HG03575 (cell line): Measurements from ENCODE around the gene ACOX3.

Experiments used
- ATAC-seq: cut with Tn5 transposase; IDR thresholded peaks from one replicate; pipeline ENCODE4 v1.9.1; 2021; ENCODE audit not compliant: unreplicated experiment, insufficient number of reproducible peaks, low FRiP score; ENCODE audit errors: extremely low read depth

Gene ACOX3

GRCh38 chr4:8469550-8469949, 29.0 kb upstream of the ACOX3 start:
- no peak for ATAC-seq

DNA sequence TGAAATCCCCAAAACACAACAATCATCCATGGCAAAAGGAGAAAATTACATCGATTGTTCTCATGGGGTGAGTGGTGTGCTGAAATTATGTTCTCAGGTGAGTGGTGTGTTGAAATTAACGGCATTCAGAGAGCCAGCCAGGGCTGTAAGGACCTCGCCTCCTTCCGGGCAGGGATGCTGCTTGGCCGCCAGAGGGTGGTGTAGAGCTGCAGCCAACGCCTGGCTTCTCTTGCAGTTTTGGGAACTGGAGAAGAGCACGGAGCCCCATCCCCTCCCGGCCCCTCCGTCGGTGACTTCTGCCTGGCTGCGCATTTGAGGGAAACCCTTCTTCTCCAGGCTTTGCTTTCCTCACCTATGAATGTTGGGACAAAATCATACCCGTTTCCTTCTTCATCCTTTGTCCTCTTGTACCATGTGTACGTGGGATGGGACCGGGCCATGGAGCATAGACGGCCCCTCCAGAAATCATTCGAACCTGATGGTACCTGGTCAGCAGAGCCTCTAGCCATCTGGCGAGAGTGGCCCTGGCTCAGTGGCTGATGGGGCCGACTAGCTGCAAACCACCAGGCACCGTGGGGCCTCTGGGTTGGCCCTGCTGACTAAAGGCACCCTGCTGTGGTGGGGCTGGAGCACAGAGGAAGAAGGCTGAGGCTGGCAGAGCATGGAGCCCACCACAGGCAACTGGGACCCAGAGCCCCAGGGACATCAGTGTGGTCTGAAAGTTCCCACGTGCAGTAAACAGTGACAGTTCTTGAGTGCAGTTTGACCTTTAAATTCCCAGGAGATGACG, 28.4 kb upstream of the ACOX3 start:
- no peak for ATAC-seq

DNA sequence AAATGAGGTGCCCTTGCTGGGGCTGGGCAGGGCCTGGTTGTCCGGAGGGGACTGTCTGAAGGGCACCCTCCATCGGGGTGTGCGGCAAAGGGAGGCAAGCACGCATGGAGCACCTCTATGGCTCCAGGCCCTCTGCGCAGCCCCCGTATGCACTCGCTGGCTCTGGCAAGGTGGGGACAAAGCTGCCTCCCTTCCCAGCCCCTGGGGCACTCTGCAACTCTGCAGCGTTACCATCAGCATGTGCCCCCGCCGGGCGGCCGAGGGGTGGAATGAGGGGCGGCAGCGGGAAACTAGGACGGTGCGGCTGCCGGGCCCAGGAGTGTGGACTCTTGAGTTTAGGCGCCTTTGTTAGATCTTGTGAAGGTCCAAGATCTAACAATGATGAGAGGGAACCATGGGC, 26.5 kb upstream of the ACOX3 start:
- ATAC-seq, result no peak

DNA sequence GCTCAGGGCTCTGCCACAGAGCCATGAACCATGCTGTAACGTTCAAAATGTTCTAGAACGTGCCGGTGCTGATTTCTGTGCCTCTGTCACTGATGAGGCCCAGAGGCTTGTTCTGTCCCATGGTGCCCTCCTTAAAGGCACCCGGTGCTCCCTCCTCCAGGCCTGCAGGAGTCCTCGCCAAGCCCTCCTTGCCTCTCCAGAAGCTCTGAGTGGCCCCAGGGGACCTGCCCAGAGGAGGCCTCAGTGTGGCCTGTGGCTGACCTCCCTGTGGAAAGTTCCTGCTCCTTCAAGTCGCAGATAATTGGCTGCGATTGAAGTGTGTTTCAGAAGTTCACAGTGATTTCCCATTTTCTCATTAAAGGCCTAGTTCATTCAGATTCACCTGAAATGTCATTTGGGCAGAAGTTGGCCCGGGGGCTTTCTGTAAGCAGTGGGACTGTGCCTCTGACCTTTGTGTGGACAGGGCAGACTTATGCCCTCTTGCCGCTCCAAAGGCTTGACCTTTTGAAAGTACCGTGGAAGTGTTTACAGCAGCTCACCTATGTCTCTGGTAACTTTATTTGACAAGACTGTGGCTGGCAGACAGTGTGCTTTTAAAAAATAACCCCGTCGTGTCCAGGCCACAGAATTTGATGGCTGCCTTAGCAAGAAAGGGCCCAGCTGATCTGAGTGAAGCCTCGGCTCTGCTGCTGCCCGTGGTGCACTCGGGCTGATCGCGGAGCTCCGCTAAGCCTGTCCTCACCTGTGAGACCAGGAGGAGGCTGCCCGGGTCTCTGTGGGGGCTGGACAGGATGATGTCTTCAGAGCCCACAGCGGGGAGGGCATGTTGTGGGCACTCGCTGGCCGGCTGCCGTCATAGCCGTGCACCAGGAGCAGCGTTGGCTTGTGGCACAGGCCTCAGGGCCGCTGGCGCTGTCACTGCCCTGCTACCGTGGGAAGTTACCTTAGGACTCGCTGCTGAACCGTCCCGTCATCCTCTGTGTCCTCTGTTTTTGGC, 25.4 kb upstream of the ACOX3 start:
- ATAC-seq, result no peak

DNA sequence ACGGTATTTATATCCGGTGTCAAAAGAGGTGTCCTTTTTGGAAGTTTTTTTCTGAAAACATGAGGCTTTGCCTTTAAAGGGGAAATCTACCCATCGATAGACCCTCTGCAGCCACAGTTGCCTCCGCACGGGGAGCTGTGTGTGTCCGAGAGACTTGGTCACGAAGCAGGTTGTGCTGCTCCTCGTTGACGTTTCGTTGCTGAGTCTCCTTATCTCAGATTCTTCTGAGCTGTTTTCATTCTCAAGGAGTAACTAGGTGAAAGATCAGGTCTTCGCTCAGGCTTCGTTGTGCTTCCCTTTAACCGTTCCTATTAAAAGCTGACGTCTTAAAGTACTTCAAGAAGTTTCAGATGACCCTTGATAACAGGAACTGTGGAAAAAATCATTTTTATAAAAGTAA, 23.9 kb upstream of the ACOX3 start:
- ATAC-seq, result no peak

GRCh38 chr4:8463811-8464210, 23.3 kb upstream of the ACOX3 start:
- ATAC-seq, result no peak

- no peak for ATAC-seq
Measured at GRCh38 chr4:8461616-8462015, 21.1 kb upstream of the ACOX3 start.

DNA sequence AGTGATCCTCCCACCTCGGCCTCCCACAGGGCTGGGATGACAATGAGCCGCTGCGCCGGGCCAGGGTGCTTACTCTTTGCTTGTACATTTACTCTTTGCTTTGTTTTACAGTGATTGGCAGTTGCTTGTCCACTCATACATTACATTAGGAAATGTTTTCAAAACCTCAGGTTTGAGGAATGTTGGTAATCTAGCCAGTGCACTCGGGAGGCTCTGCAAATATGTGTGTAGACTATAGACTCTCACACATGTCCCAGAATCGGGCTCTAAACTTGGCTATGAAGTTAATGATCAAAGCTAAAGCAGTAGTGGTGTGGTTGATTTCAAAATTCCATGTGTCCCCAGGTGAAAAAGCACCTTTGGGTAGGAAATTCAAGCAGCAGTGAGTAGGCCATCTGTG, 20.6 kb upstream of the ACOX3 start:
- ATAC-seq, result no peak

DNA sequence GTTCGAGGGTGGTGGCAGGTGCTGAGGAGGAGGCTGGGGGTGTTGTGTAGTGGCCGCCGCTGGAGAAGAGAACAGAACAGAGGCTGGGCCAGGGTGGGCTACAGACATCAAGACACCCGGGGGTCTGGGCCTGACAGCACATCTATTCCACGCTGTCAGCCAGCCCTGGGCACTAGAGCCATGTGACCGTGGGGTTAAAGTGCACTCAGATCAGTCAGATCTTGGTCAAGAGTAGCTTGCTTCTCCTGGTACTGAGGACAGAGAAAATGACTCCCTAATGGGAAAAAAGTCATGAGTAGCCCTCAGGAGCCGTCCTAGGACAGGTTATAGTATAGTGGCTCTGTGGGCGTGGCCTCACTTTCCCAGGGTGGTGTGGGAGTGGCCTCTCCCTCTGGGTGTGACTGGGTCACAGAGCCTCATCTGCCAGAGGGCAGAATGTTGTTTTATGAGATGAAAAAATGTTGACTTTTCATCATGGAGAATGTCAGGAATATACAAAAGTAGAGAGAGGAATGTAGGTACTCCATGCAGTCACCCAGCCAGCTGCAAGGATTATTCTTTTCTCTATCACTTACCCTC, 19.4 kb upstream of the ACOX3 start:
- ATAC-seq, result no peak

DNA sequence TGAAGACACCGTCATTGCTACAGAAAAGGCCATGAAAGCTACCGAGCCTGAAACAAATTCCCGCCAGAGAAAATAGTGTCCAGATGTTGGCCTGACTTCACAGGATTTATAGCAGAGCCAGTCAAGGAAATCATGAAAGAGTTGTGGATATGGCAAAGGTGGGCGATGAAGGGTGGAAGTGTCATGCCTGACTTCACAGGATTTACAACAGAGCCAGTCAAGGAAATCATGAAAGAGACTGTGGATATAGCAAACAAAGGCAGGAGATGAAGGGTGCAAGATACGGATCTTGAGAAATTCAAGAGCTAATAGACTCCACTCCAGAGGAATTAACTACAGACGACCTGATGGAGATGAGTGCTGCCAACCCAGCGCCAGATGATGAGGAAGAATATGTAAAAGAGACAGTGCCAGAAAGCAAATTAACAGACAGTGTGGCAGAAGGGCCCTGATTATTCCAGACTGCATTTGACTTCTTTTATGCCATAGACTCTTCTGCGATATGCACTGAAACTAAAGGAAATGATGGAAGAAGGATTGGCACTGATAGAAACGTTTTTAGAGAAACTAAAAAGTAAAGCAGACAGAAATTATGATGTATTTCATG, 17.2 kb upstream of the ACOX3 start:
- ATAC-seq, result no peak

- ATAC-seq, result no peak
Measured at GRCh38 chr4:8453957-8454356, 13.4 kb upstream of the ACOX3 start.

GRCh38 chr4:8451440-8452182, 11.1 kb upstream of the ACOX3 start:
- ATAC-seq, result no peak

GRCh38 chr4:8446122-8446521, 5.6 kb upstream of the ACOX3 start:
- no peak for ATAC-seq

DNA sequence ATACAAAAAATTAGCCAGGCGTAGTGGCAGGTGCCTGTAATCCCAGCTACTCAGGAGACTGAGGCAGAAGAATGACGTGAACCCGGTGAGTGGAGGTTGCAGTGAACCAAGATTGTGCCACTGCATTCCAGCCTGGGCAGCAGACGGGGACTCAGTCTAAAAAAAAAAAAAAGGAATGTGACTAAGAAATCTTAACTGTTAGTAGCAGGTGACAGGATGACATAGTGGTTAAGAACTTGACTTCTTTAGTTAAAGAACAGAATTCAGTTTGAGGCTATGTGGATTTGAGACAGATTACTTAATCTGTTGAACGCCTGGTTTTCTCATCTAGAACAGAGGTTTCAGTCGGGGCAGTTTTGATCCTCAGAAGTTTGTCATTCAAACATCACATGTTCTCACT, 3.3 kb upstream of the ACOX3 start:
- no peak for ATAC-seq

GRCh38 chr4:8442596-8443358, 2.3 kb upstream of the ACOX3 start:
- no peak for ATAC-seq

DNA sequence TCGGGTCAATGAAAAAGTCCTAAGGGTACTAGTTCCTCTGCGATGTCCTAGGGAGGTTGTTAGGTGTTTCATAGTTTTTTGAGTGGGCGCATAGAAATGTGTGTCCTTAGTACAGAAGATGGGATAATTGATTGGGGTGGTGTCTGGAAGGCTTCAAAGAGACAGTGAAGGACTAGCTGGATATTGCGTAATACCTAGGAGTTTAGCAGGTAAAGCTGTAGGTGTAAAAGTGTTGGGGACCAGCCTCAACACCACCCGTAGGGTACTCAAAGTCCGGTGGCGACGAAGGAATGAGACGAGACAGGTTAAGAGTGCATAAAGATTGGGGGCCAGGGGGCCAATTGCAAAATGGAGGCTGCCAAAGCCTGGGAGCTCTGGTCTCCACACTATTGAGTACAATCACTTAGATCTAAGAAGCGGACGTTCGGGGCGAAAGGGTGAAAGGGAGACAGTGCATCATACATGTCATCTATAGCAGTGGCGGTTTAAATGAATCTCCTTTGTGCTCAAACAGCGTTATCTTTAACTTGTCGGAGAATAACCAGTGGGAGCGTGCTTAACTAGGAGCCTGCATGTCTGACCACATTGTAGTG, 1.1 kb upstream of the ACOX3 start:
- ATAC-seq, result no peak

GRCh38 chr4:8439914-8440491, 520 bp downstream of the ACOX3 start:
- ATAC-seq, result no peak
